OCI-LY3 (cell line): ENCODE data around the gene TNS1.

Experiments used
- H2AFZ ChIP-seq: fragments of 200-600, 300-600 bp; shearing (Covaris generic); 2 replicates; pipeline ENCODE4 v1.6.0; 2014; ENCODE audit warnings: antibody characterized with exemption, low read depth, low read length
- H3K27ac ChIP-seq: fragments of 200-600, 300-600 bp; sonication (generic); 2 replicates; pipeline ENCODE4 v1.5.1; 2014; ENCODE audit warnings: mild to moderate bottlenecking, low read length, moderate library complexity, mixed read lengths
- H3K27me3 ChIP-seq: fragments of 200-600, 300-600 bp; sonication (generic); 2 replicates; pipeline ENCODE4 v1.6.1; 2014; ENCODE audit warnings: low read depth, low read length, mixed read lengths
- H3K36me3 ChIP-seq: fragments of 200-600, 300-600 bp; sonication (generic); replicated peaks from 2 replicates; pipeline ENCODE3; 2014; ENCODE audit warnings: low read depth, low read length, mixed read lengths
- H3K4me1 ChIP-seq: fragments of 300-600, 200-600 bp; sonication (generic); 2 replicates; pipeline ENCODE4 v1.6.1; 2014; ENCODE audit warnings: low read length, mixed read lengths
- H3K4me2 ChIP-seq: fragments of 200-600, 300-600 bp; sonication (generic); 2 replicates; pipeline ENCODE4 v1.6.1; 2014; ENCODE audit warnings: low read length, mixed read lengths
- H3K4me3 ChIP-seq: fragments of 300-600, 200-600 bp; sonication (generic); 2 replicates; pipeline ENCODE4 v1.5.1; 2014; ENCODE audit warnings: antibody characterized with exemption, mild to moderate bottlenecking, low read length, moderate library complexity
- H3K79me2 ChIP-seq: fragments of 300-600, 200-600 bp; shearing (Covaris generic); 2 replicates; pipeline ENCODE4 v1.6.1; 2014; ENCODE audit warnings: mild to moderate bottlenecking, low read length, mixed read lengths
- H3K9ac ChIP-seq: fragments of 300-600, 200-600 bp; shearing (Covaris generic); 2 replicates; pipeline ENCODE4 v1.6.0; 2014; ENCODE audit warnings: mild to moderate bottlenecking, low read length, moderate library complexity
- H3K9me3 ChIP-seq: fragments of 200-600, 300-600 bp; shearing (Covaris generic); 2 replicates; pipeline ENCODE4 v1.6.1; 2014; ENCODE audit warnings: low read length, mixed read lengths; ENCODE audit not compliant: insufficient read depth
- H4K20me1 ChIP-seq: fragments of 200-600, 300-600 bp; sonication (generic); 2 replicates; pipeline ENCODE4 v1.6.1; 2016; ENCODE audit warnings: low read length, mixed read lengths; ENCODE audit not compliant: insufficient read depth
- CTCF ChIP-seq: fragments of 200-600, 300-600 bp; sonication (generic); IDR thresholded peaks from 2 replicates; pipeline ENCODE4 v1.5.1; 2014; ENCODE audit warnings: antibody characterized with exemption, low read length, low read depth
- EZH2phosphoT487 ChIP-seq: fragments of 200-600 bp; shearing (Covaris generic); IDR thresholded peaks from 2 replicates; pipeline ENCODE4 v1.6.1; 2018; ENCODE audit warnings: antibody characterized with exemption, mixed run types, low read depth

The TNS1 gene

DNA sequence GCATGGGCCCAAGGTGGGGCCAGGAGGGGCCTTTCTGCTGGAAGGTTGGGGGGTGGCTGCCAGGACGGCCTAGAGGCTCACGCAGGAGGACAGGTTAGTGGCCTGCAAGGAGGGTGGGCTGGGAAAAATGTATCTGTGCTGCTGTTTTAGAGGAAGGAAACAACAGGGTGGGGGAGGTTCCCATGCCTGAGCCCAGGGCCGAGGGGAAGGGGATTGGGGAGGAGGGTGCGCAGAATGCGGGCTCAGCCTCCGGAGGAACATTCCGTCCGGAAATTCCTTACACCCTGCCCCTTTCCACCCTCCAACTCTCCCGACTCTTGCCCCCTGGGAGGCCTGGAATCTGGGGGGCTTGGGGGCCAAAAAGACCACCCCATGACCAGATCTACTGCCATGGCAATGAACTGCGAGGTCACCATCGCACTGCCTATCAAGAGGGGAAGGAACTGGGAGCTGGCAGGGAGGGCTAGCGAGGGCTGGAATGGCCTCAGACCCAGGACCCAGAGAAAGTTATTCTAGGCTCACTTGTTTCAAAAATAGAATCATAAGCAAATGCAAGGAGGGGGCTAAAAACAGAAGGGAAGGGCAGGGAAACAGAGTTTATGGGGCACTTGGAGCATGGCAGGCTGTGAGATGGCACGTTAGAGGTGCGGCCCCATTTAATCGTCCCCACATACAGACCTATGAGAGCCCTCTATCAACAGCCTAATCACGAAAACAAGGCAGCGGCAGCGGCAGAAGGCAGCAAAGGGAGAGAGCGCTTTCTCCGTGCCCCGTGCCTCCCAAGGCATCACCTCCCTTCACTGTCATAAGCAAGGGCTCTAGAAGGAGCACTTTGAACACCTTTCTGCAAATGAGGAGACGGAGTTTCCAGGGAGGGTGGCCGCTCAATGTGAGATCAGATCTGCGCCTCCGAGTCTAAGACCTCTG lies 90.4 kb downstream of the TNS1 start:
- no peak for TF ChIP-seq EZH2phosphoT487
- no peak for TF ChIP-seq CTCF
- Histone ChIP-seq H4K20me1 (no peaks in the 10 kb centered on the region), H3K79me2 (no peaks in the 10 kb centered on the region), H3K27ac (no peak overlapping the region), H3K4me1 (no peaks in the 10 kb centered on the region), H3K9me3 (no peaks in the 10 kb centered on the region), H2AFZ (no peak overlapping the region), H3K4me3 (no peak overlapping the region), H3K27me3 (no peaks in the 10 kb centered on the region), H3K4me2 (no peak overlapping the region), H3K9ac (no peak overlapping the region), H3K36me3 (no peaks in the 10 kb centered on the region)

- H3K36me3 ChIP-seq, result no peaks in the 10 kb centered on the region
- H3K4me2 ChIP-seq, result no peak overlapping the region
- H2AFZ ChIP-seq, result no peak overlapping the region
- no peaks in the 10 kb centered on the region for H4K20me1 ChIP-seq
- H3K9me3 ChIP-seq, result no peaks in the 10 kb centered on the region
- H3K79me2 ChIP-seq, result no peaks in the 10 kb centered on the region
- no peak for TF ChIP-seq CTCF
- no peak for TF ChIP-seq EZH2phosphoT487
- no peaks in the 10 kb centered on the region for H3K27me3 ChIP-seq
- no peak overlapping the region for H3K4me3 ChIP-seq
- no peak overlapping the region for H3K9ac ChIP-seq
- no peak overlapping the region for H3K27ac ChIP-seq
- no peaks in the 10 kb centered on the region for H3K4me1 ChIP-seq
These were observed 91.3 kb downstream of the TNS1 start for GRCh38 chr2:217911283-217912097.

- no peaks in the 10 kb centered on the region for H3K36me3 ChIP-seq
- H3K79me2 ChIP-seq, result no peaks in the 10 kb centered on the region
- no peaks in the 10 kb centered on the region for H4K20me1 ChIP-seq
- H3K27me3 ChIP-seq, result no peaks in the 10 kb centered on the region
- no peak overlapping the region for H3K4me2 ChIP-seq
- H3K9ac ChIP-seq, result no peak overlapping the region
- H3K27ac ChIP-seq, result no peak overlapping the region
- no peaks in the 10 kb centered on the region for H3K9me3 ChIP-seq
- H3K4me1 ChIP-seq, result no peaks in the 10 kb centered on the region
- H2AFZ ChIP-seq, result no peak overlapping the region
- TF ChIP-seq CTCF (no peak), EZH2phosphoT487 (no peak)
- no peak overlapping the region for H3K4me3 ChIP-seq
These were observed 92.0 kb downstream of the TNS1 start for GRCh38 chr2:217910875-217911212.

GRCh38 chr2:217909156-217909820 lies 93.5 kb downstream of the TNS1 start:
- Histone ChIP-seq H3K79me2 (no peaks in the 10 kb centered on the region), H3K4me3 (no peak overlapping the region), H3K27ac (no peak overlapping the region), H3K4me1 (no peaks in the 10 kb centered on the region), H3K27me3 (no peaks in the 10 kb centered on the region), H3K36me3 (no peaks in the 10 kb centered on the region), H4K20me1 (no peaks in the 10 kb centered on the region), H2AFZ (no peak overlapping the region), H3K9me3 (no peaks in the 10 kb centered on the region), H3K9ac (no peak overlapping the region), H3K4me2 (no peak overlapping the region)
- no peak for TF ChIP-seq EZH2phosphoT487
- TF ChIP-seq CTCF, result peak; percentile 20
